H1 (cell line): ENCODE data around the gene OR13C3. TPM values are rescaled to one million over a fixed set of nuclear protein-coding genes. Genes with fewer than 3 reads are reported as not detected.

Experiments
- CTCF ChIA-PET: fragments of 300-600 bp; sonication (Branson Sonifier 250); formaldehyde crosslinking; loops from one replicate; lab custom pipeline; 2021; ENCODE audit not compliant: partially characterized antibody; lab: Charles Lee
- POLR2A ChIA-PET: fragments of 300-600 bp; sonication (Branson Sonifier 250); formaldehyde crosslinking; loops from one replicate; lab custom pipeline; 2021; ENCODE audit warnings: inconsistent platforms; ENCODE audit not compliant: partially characterized antibody; lab: Charles Lee
- DNase-seq, 2 experiments: peaks; one replicate each; pipeline versions ENCODE4 v3.0.0 to v3.0.0-alpha.2; 2010 to 2022; ENCODE audit warnings: low spot score in 2 of 2, low read depth in 1 of 2, mixed read lengths in 1 of 2
- FAIRE-seq: peaks from 2 replicates; lab custom pipeline; 2011; peaks lifted over from hg19 to GRCh38; lab: Jason Lieb, UNC
- H2AFZ ChIP-seq: 2 replicates; pipeline ENCODE4 v1.8.1; 2012; ENCODE audit warnings: low read length, inconsistent platforms
- H2AK5ac ChIP-seq: 2 replicates; pipeline ENCODE4 v1.6.1; 2013; ENCODE audit warnings: low read depth, low read length
- H2BK120ac ChIP-seq: replicated peaks from 2 replicates; pipeline ENCODE3; 2013; ENCODE audit warnings: low read depth, low read length, inconsistent platforms
- H2BK12ac ChIP-seq: 2 replicates; pipeline ENCODE4 v1.6.1; 2013; ENCODE audit warnings: low read depth, low read length
- H2BK15ac ChIP-seq: 2 replicates; pipeline ENCODE4 v1.6.1; 2013; ENCODE audit warnings: low read length
- H2BK20ac ChIP-seq: 2 replicates; pipeline ENCODE4 v1.6.1; 2013; ENCODE audit warnings: low read length
- H2BK5ac ChIP-seq: 2 replicates; pipeline ENCODE4 v1.6.1; 2013; ENCODE audit warnings: low read depth, low read length
- H3K14ac ChIP-seq: 2 replicates; pipeline ENCODE4 v1.6.1; 2013; ENCODE audit warnings: inconsistent platforms; ENCODE audit not compliant: insufficient read length
- H3K18ac ChIP-seq: 2 replicates; pipeline ENCODE4 v1.6.1; 2013; ENCODE audit warnings: low read length; ENCODE audit errors: extremely low read depth
- H3K23ac ChIP-seq: 2 replicates; pipeline ENCODE4 v1.6.1; 2013; ENCODE audit warnings: inconsistent platforms; ENCODE audit not compliant: insufficient read length
- H3K23me2 ChIP-seq: 2 replicates; pipeline ENCODE4 v1.6.1; 2013; ENCODE audit warnings: low read depth, low read length
- H3K27ac ChIP-seq: 2 replicates; pipeline ENCODE4 v1.6.1; 2011; ENCODE audit warnings: low read depth, low read length, inconsistent platforms
- H3K27me3 ChIP-seq, 4 experiments: replicated peaks in 1 of 4; 1 replicate in 1 of 4; 2 replicates in 3 of 4; pipeline versions ENCODE4 v1.6.1 to v1.8.1; 2011 to 2013; ENCODE audit warnings: low read length in 3 of 4, mild to moderate bottlenecking in 3 of 4, inconsistent platforms in 2 of 4, mixed read lengths in 2 of 4, moderate library complexity in 1 of 4; ENCODE audit not compliant: control insufficient read depth in 3 of 4, insufficient read depth in 3 of 4; ENCODE audit errors: extremely low read depth in 1 of 4
- H3K36me3 ChIP-seq, 4 experiments: 2 replicates each; pipeline versions ENCODE4 v1.6.1 to v1.8.1; 2011 to 2013; ENCODE audit warnings: mild to moderate bottlenecking in 4 of 4, low read length in 3 of 4, moderate library complexity in 2 of 4, control low read depth in 1 of 4, inconsistent platforms in 1 of 4; ENCODE audit not compliant: insufficient read depth in 4 of 4, control insufficient read depth in 2 of 4
- H3K4ac ChIP-seq: replicated peaks from 2 replicates; pipeline ENCODE3; 2013; ENCODE audit warnings: low read length, low read depth, mixed read lengths, inconsistent platforms; ENCODE audit not compliant: insufficient read length
- H3K4me1 ChIP-seq, 4 experiments: replicated peaks in 1 of 4; 1 replicate in 1 of 4; 2 replicates in 3 of 4; pipeline versions ENCODE4 v1.6.1 to v1.8.1; 2011 to 2013; ENCODE audit warnings: low read length in 3 of 4, inconsistent platforms in 2 of 4, mixed read lengths in 1 of 4; ENCODE audit not compliant: insufficient read depth in 4 of 4, control insufficient read depth in 3 of 4
- H3K4me2 ChIP-seq, 2 experiments: 2 replicates each; pipeline versions ENCODE4 v1.6.1 to v1.8.1; 2011 to 2013; ENCODE audit warnings: low read depth in 2 of 2, low read length in 2 of 2, control low read depth in 1 of 2, inconsistent platforms in 1 of 2, mild to moderate bottlenecking in 1 of 2; ENCODE audit not compliant: insufficient read depth in 1 of 2
- H3K4me3 ChIP-seq, 4 experiments: fragments of 200-600, 300-600 bp in 1 of 4; sonication (generic), shearing (Covaris generic), sonication (Bioruptor Twin) in 1 of 4; 2 replicates each; pipeline versions ENCODE4 v1.5.1 to v1.8.1; 2011 to 2016; ENCODE audit warnings: low read length in 4 of 4, low read depth in 3 of 4, control low read depth in 2 of 4, inconsistent platforms in 2 of 4, mild to moderate bottlenecking in 2 of 4, mixed read lengths in 1 of 4, moderate library complexity in 1 of 4; ENCODE audit not compliant: insufficient read depth in 2 of 4; ENCODE audit errors: extremely low read depth in 1 of 4
- H3K56ac ChIP-seq: replicated peaks from 2 replicates; pipeline ENCODE3; 2013; ENCODE audit warnings: low read depth, mild to moderate bottlenecking, mixed read lengths, low read length, inconsistent platforms; ENCODE audit not compliant: insufficient read length
- H3K79me1 ChIP-seq: 2 replicates; pipeline ENCODE4 v1.6.1; 2013; ENCODE audit warnings: low read depth, low read length, control low read depth
- H3K79me2 ChIP-seq, 2 experiments: 2 replicates each; pipeline versions ENCODE4 v1.6.1 to v1.8.1; 2012 to 2013; ENCODE audit warnings: low read length in 2 of 2, mild to moderate bottlenecking in 2 of 2, inconsistent platforms in 1 of 2; ENCODE audit not compliant: insufficient read depth in 2 of 2, control insufficient read depth in 1 of 2
- H3K9ac ChIP-seq, 4 experiments: replicated peaks in 1 of 4; 1 replicate in 1 of 4; 2 replicates in 3 of 4; pipeline versions ENCODE4 v1.6.1 to v1.8.1; 2011 to 2013; ENCODE audit warnings: low read depth in 3 of 4, low read length in 3 of 4, control low read depth in 2 of 4, mild to moderate bottlenecking in 2 of 4, moderate library complexity in 2 of 4, inconsistent platforms in 1 of 4; ENCODE audit errors: extremely low read depth in 1 of 4
- H3K9me3 ChIP-seq, 2 experiments: 2 replicates each; pipeline versions ENCODE4 v1.6.1 to v1.8.1; 2012 to 2013; ENCODE audit warnings: mild to moderate bottlenecking in 2 of 2, moderate library complexity in 2 of 2, control low read depth in 1 of 2, inconsistent platforms in 1 of 2, low read depth in 1 of 2, low read length in 1 of 2, mixed read lengths in 1 of 2; ENCODE audit not compliant: insufficient read depth in 2 of 2
- H4K20me1 ChIP-seq, 2 experiments: replicated peaks in 1 of 2; 2 replicates each; pipeline versions ENCODE3 to v1.8.1; 2011 to 2013; ENCODE audit warnings: inconsistent platforms in 2 of 2, low read length in 2 of 2, mild to moderate bottlenecking in 1 of 2; ENCODE audit not compliant: insufficient read depth in 2 of 2, control insufficient read depth in 1 of 2
- H4K5ac ChIP-seq: 2 replicates; pipeline ENCODE4 v1.6.1; 2013; ENCODE audit warnings: low read length, low read depth, mixed read lengths, inconsistent platforms; ENCODE audit not compliant: insufficient read length
- H4K8ac ChIP-seq: 2 replicates; pipeline ENCODE4 v1.8.0; 2013; ENCODE audit warnings: mild to moderate bottlenecking, moderate library complexity, low read length, inconsistent platforms; ENCODE audit not compliant: insufficient read depth; ENCODE audit errors: extremely low read depth
- H4K91ac ChIP-seq: replicated peaks from 2 replicates; pipeline ENCODE3; 2013; ENCODE audit warnings: low read length, mixed read lengths, inconsistent platforms; ENCODE audit not compliant: insufficient read length
- BRCA1 ChIP-seq: IDR thresholded peaks from 2 replicates; pipeline ENCODE4 v1.6.1; 2012; ENCODE audit warnings: low read depth, low read length, improper control_type of control experiment
- CBX5 ChIP-seq: fragments of 300-800, 300-1000 bp; sonication (generic); IDR thresholded peaks from 2 replicates; pipeline ENCODE4 v1.7.1; 2016; ENCODE audit warnings: antibody characterized with exemption, low read length, low read depth
- EGR1 ChIP-seq: IDR thresholded peaks from 2 replicates; pipeline ENCODE4 v1.6.1; 2011; ENCODE audit warnings: low read depth, low read length, borderline replicate concordance
- EP300 ChIP-seq, 2 experiments: IDR thresholded peaks; 1 replicate in 1 of 2; 2 replicates in 1 of 2; pipeline ENCODE4 v1.6.1; 2011 to 2012; ENCODE audit warnings: low read depth in 2 of 2, low read length in 2 of 2, mild to moderate bottlenecking in 2 of 2, borderline replicate concordance in 1 of 2, inconsistent platforms in 1 of 2, moderate library complexity in 1 of 2
- EZH2 ChIP-seq: fragments of 200-600 bp; sonication (generic); IDR thresholded peaks from 2 replicates; pipeline ENCODE4 v1.7.1; 2012; ENCODE audit warnings: low read depth, mild to moderate bottlenecking, moderate library complexity, low read length, inconsistent platforms; ENCODE audit not compliant: severe bottlenecking
- MAFK ChIP-seq: IDR thresholded peaks from 2 replicates; pipeline ENCODE4 v1.6.1; 2012; ENCODE audit warnings: low read depth, mild to moderate bottlenecking, improper control_type of control experiment, low read length
- NRF1 ChIP-seq: IDR thresholded peaks from 2 replicates; pipeline ENCODE4 v1.6.1; 2011; ENCODE audit warnings: mild to moderate bottlenecking, low read depth, low read length, improper control_type of control experiment
- RFX5 ChIP-seq: IDR thresholded peaks from 2 replicates; pipeline ENCODE4 v1.6.1; 2011; ENCODE audit warnings: low read depth, low read length, improper control_type of control experiment, borderline replicate concordance
- SIN3A ChIP-seq, 2 experiments: IDR thresholded peaks in 1 of 2; conservative IDR thresholded peaks in 1 of 2; 2 replicates each; pipeline ENCODE4 v1.6.1; 2011 to 2012; ENCODE audit warnings: low read length in 2 of 2, improper control_type of control experiment in 1 of 2, low read depth in 1 of 2, mild to moderate bottlenecking in 1 of 2
- SIRT6 ChIP-seq: IDR thresholded peaks from one replicate; pipeline ENCODE4 v1.7.1; 2012; ENCODE audit warnings: low read length, inconsistent platforms
- SP1 ChIP-seq: IDR thresholded peaks from 2 replicates; pipeline ENCODE4 v1.6.1; 2011; ENCODE audit warnings: low read depth, low read length
- SUZ12 ChIP-seq: fragments of 200-600 bp; sonication (generic); IDR thresholded peaks from 2 replicates; pipeline ENCODE4 v1.6.1; 2012; ENCODE audit warnings: mild to moderate bottlenecking, inconsistent platforms, low read length, moderate library complexity, mixed read lengths
- WGBS, 2 experiments: shearing (Covaris generic) in 1 of 2; methylation state at CpG; one replicate each; pipeline versions ENCODE4 v1.1.6 to v1.1.7; 2013 to 2015; ENCODE audit warnings: low lambda C conversion rate in 2 of 2, mixed read lengths in 2 of 2, inconsistent platforms in 1 of 2, low coverage in 1 of 2, missing lambda C conversion rate in 1 of 2; ENCODE audit not compliant: insufficient replicate concordance in 2 of 2, insufficient coverage in 1 of 2, insufficient read length in 1 of 2; ENCODE audit errors: extremely low coverage in 1 of 2, missing lambda C conversion rate in 1 of 2; 5-methylcytosine and 5-hydroxymethylcytosine counted together
- polyA plus RNA-seq, 7 experiments: library from polyadenylated mRNA; depleted of rRNA in 3 of 7; stranded (reverse) in 5 of 7; unstranded in 2 of 7; fragments of >200 nt in 5 of 7; fragments of 200-250 nt in 2 of 7; gene quantifications; 1 replicate in 5 of 7; 2 replicates in 1 of 7; 4 replicates in 1 of 7; pipeline versions ENCODE4 v1.2.1 to v1.2.3, GENCODE V29; 2011 to 2013; ENCODE audit warnings: missing spikeins in 2 of 7, mixed read lengths in 2 of 7
- total RNA-seq: library from RNA; stranded (reverse); fragmentation: NEBNext Ultra II Directional; extraction: Animal tissue kit (Norgen Biotek cat#: 25700); gene quantifications from 2 replicates; pipeline ENCODE4 v1.2.1, GENCODE V29; 2021
- TF ChIP-seq, protein P1 (sequence below): IDR thresholded peaks from 2 replicates; pipeline ENCODE4 v1.6.1; 2012; ENCODE audit warnings: low read length, inconsistent platforms

Gene OR13C3
- total and polyA plus RNA-seq, 2 of the 8 experiments (the other 6 are each of a cell fraction or from before 2014, with no cell fraction given) = not detected

DNA sequence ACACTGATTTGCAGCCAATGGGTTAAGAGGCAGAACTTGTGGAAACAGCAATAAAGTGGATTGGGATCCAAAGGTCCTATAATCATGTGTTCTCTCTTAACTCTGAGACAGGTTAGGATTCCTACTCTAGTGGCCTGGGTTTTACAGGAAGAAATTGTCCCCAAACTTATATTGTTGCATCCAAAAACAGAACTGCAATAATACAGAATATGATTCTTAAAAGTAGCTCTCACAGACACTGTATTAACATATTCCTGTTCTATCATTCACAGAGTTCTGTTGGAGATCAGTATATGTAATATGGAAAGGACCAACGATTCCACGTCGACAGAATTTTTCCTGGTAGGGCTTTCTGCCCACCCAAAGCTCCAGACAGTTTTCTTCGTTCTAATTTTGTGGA is 32.2 kb upstream of the OR13C3 start, which contains the start of gene OR13C8:
Gene OR13C8 (plus strand): TSS at position 301 of the 400 bp plus-strand sequence. CDS start 0 bp downstream, at position 301.
- Histone ChIP-seq H3K4ac (no peak within 1 kb of the TSS), H2BK5ac (no peak within 1 kb of the TSS), H3K79me2 (no peaks in the 10 kb centered on the region), H3K9me3 (no peaks in the 10 kb centered on the region), H2BK12ac (no peak within 1 kb of the TSS), H3K14ac (no peak within 1 kb of the TSS), H3K79me1 (no peaks in the 10 kb centered on the region), H3K27ac (no peak within 1 kb of the TSS), H4K91ac (no peak within 1 kb of the TSS), H4K5ac (no peak within 1 kb of the TSS), H2AFZ (no peak within 1 kb of the TSS), H2BK20ac (no peak within 1 kb of the TSS), H3K4me1 (no peaks in the 10 kb centered on the region), H3K27me3 (no peaks in the 10 kb centered on the region), H3K56ac (no peak within 1 kb of the TSS), H3K23me2 (no peaks in the 10 kb centered on the region), H2AK5ac (no peak within 1 kb of the TSS), H3K4me2 (no peak within 1 kb of the TSS), H3K9ac (no peak within 1 kb of the TSS), H3K4me3 (no peak within 1 kb of the TSS), H4K20me1 (no peaks in the 10 kb centered on the region), H4K8ac (no peak within 1 kb of the TSS), H2BK120ac (no peak within 1 kb of the TSS), H2BK15ac (no peak within 1 kb of the TSS), H3K23ac (no peak within 1 kb of the TSS), H3K18ac (no peak within 1 kb of the TSS), H3K36me3 (no peaks in the 10 kb centered on the region)
- WGBS, 2 experiments = 95% methylated on average over 4 of the region's 4 CpGs; no CpG with 5 or more reads in 1 of the 2 experiments
- ChIA-PET CTCF (no interaction called here), POLR2A (no interaction called here)
- DNase-seq = no peak
- no peak for FAIRE-seq
- TF ChIP-seq SP1 (no peak), EZH2 (no peak), SIN3A (conservative IDR thresholded peaks at IDR 0.05 in 1 of 2, IDR thresholded peaks at IDR 0.05 in 1 of 2; ENCODE audit: low read depth in 1 of 2, low read length in 2 of 2) (no peak), RFX5 (no peak), BRCA1 (no peak), EP300 (IDR thresholded peaks at IDR 0.05; ENCODE audit: borderline replicate concordance in 1 of 2, low read depth in 2 of 2, low read length in 2 of 2) (no peak), MAFK (no peak), NRF1 (no peak), EGR1 (no peak), SUZ12 (no peak), CBX5 (no peak), SIRT6 (no peak)
- TF ChIP-seq, protein P1, sequence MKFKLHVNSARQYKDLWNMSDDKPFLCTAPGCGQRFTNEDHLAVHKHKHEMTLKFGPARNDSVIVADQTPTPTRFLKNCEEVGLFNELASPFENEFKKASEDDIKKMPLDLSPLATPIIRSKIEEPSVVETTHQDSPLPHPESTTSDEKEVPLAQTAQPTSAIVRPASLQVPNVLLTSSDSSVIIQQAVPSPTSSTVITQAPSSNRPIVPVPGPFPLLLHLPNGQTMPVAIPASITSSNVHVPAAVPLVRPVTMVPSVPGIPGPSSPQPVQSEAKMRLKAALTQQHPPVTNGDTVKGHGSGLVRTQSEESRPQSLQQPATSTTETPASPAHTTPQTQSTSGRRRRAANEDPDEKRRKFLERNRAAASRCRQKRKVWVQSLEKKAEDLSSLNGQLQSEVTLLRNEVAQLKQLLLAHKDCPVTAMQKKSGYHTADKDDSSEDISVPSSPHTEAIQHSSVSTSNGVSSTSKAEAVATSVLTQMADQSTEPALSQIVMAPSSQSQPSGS = no peak
